Endothelial cell of umbilical vein (primary cell): ENCODE measurements around the gene NXT2. TPM values are rescaled to one million over a fixed set of nuclear protein-coding genes. Genes with fewer than 3 reads are reported as not detected.

ENCODE experiments used
- BruUV-seq: library from RNA; stranded (reverse); fragments of 400-500 nt; replicated peaks from 2 replicates; lab custom pipeline; 2021; lab: Mats Ljungman, UMichigan
- CTCF ChIA-PET: fragments of 300-600, 350-600 bp; sonication (Branson Sonifier 250); formaldehyde crosslinking; loops from one replicate; lab custom pipeline; 2021; ENCODE audit warnings: antibody characterized with exemption, inconsistent platforms; lab: Charles Lee
- POLR2A ChIA-PET: fragments of 300-600, 350-600 bp; sonication (Branson Sonifier 250); formaldehyde crosslinking; loops from one replicate; lab custom pipeline; 2021; ENCODE audit warnings: antibody characterized with exemption, inconsistent platforms; lab: Charles Lee
- DNase-seq: peaks from one replicate; pipeline ENCODE4 v3.0.0-alpha.2; 2011; ENCODE audit warnings: low read depth, low spot score
- FAIRE-seq: peaks from 2 replicates; lab custom pipeline; 2011; peaks lifted over from hg19 to GRCh38; lab: Jason Lieb, UNC
- H2AFZ ChIP-seq: 2 replicates; pipeline ENCODE4 v1.6.0; 2012; ENCODE audit warnings: low read depth, low read length, control low read depth, inconsistent platforms
- H3K27ac ChIP-seq: 2 replicates; pipeline ENCODE4 v1.5.1; 2011; ENCODE audit warnings: low read depth, mild to moderate bottlenecking, control low read depth, low read length, moderate library complexity; ENCODE audit not compliant: insufficient read depth
- H3K27me3 ChIP-seq, 2 experiments: 2 replicates each; pipeline versions ENCODE4 v1.6.0 to v1.6.1; 2011; ENCODE audit warnings: low read length in 2 of 2, mixed read lengths in 1 of 2; ENCODE audit not compliant: control insufficient read depth in 2 of 2, insufficient read depth in 2 of 2
- H3K36me3 ChIP-seq, 2 experiments: 2 replicates in 1 of 2; 3 replicates in 1 of 2; pipeline ENCODE4 v1.5.1; 2011; ENCODE audit warnings: low read length in 2 of 2, mild to moderate bottlenecking in 1 of 2, moderate library complexity in 1 of 2; ENCODE audit not compliant: control insufficient read depth in 2 of 2, insufficient read depth in 2 of 2; ENCODE audit errors: extremely low read depth in 1 of 2
- H3K4me1 ChIP-seq: 3 replicates; pipeline ENCODE4 v1.5.1; 2011; ENCODE audit warnings: mild to moderate bottlenecking, low read length; ENCODE audit not compliant: control insufficient read depth, insufficient read depth; ENCODE audit errors: extremely low read depth
- H3K4me2 ChIP-seq: 2 replicates; pipeline ENCODE4 v1.6.1; 2011; ENCODE audit warnings: low read length, control low read depth, mixed read lengths; ENCODE audit not compliant: insufficient read depth
- H3K4me3 ChIP-seq, 3 experiments: fragments of 200-600 bp in 1 of 3; sonication (generic), shearing (Covaris generic) in 1 of 3; replicated peaks in 1 of 3; 2 replicates each; pipeline ENCODE4 v1.5.1; 2011 to 2016; ENCODE audit warnings: control low read depth in 3 of 3, low read length in 3 of 3, mild to moderate bottlenecking in 2 of 3, inconsistent platforms in 1 of 3, low read depth in 1 of 3, moderate library complexity in 1 of 3; ENCODE audit not compliant: insufficient read depth in 1 of 3
- H3K79me2 ChIP-seq: 2 replicates; pipeline ENCODE4 v1.6.0; 2012; ENCODE audit warnings: low read length, inconsistent platforms; ENCODE audit not compliant: control insufficient read depth, insufficient read depth
- H3K9ac ChIP-seq: replicated peaks from 2 replicates; pipeline ENCODE3; 2011; ENCODE audit warnings: low read length, control low read depth; ENCODE audit not compliant: insufficient read depth; ENCODE audit errors: extremely low read depth
- H3K9me1 ChIP-seq: replicated peaks from 3 replicates; pipeline ENCODE4 v1.6.0; 2011; ENCODE audit warnings: mild to moderate bottlenecking, low read length; ENCODE audit not compliant: control insufficient read depth, insufficient read depth; ENCODE audit errors: extremely low read depth
- H3K9me3 ChIP-seq: replicated peaks from 2 replicates; pipeline ENCODE4 v1.5.1; 2012; ENCODE audit warnings: low read length, inconsistent platforms; ENCODE audit not compliant: control insufficient read depth, insufficient read depth
- H4K20me1 ChIP-seq: replicated peaks from 2 replicates; pipeline ENCODE3; 2011; ENCODE audit warnings: mild to moderate bottlenecking, low read length; ENCODE audit not compliant: control insufficient read depth, insufficient read depth; ENCODE audit errors: extremely low read depth
- EZH2 ChIP-seq: IDR thresholded peaks from 2 replicates; pipeline ENCODE4 v1.6.1; 2012; ENCODE audit warnings: borderline replicate concordance, low read depth, mild to moderate bottlenecking, moderate library complexity, low read length, inconsistent platforms; ENCODE audit not compliant: severe bottlenecking
- FOS ChIP-seq: IDR thresholded peaks from 2 replicates; pipeline ENCODE4 v1.6.1; 2011; ENCODE audit warnings: mild to moderate bottlenecking, low read length, moderate library complexity, borderline replicate concordance; ENCODE audit not compliant: insufficient read depth
- GATA2 ChIP-seq: IDR thresholded peaks from 2 replicates; pipeline ENCODE4 v1.7.0; 2011; ENCODE audit warnings: low read depth, mild to moderate bottlenecking, moderate library complexity, mixed read lengths, low read length; ENCODE audit not compliant: insufficient read length, insufficient read depth
- JUN ChIP-seq: IDR thresholded peaks from 2 replicates; pipeline ENCODE4 v1.6.1; 2011; ENCODE audit warnings: borderline replicate concordance, low read depth; ENCODE audit not compliant: insufficient read length, insufficient read depth
- MYC ChIP-seq: IDR thresholded peaks from one replicate; pipeline ENCODE4 v1.6.1; 2011; ENCODE audit warnings: mild to moderate bottlenecking, low read depth, low read length
- POLR2A ChIP-seq: IDR thresholded peaks from 2 replicates; pipeline ENCODE4 v1.6.1; 2012; ENCODE audit warnings: low read depth, mild to moderate bottlenecking, control low read depth, low read length
- POLR2AphosphoS5 ChIP-seq: IDR thresholded peaks from 2 replicates; pipeline ENCODE4 v1.6.1; 2012; ENCODE audit warnings: low read depth, mild to moderate bottlenecking, control low read depth, low read length, moderate library complexity; ENCODE audit not compliant: insufficient read depth
- dilution Hi-C: fragments of 300-500 bp; cut with MboI; formaldehyde crosslinking; loops from one replicate; pipeline ENCODE4 v1.15.0; 2019; ENCODE audit warnings: low sequenced_read_pairs; ENCODE audit not compliant: extremely low pct_ligation_motif_present
- intact Hi-C: fragments of 100-400 bp; cut with micrococcal nuclease; formaldehyde crosslinking; loops from one replicate; pipeline ENCODE4 v1.10.0; 2022
- polyA plus RNA-seq, 4 experiments: library from polyadenylated mRNA; depleted of rRNA in 3 of 4; stranded (reverse) in 3 of 4; unstranded in 1 of 4; fragments of >200 nt; gene quantifications; 2 replicates each; pipeline versions ENCODE4 v1.2.1 to v1.2.3, GENCODE V29; 2011 to 2012; ENCODE audit warnings: missing spikeins in 1 of 4
- total RNA-seq: library from RNA; stranded (reverse); gene quantifications from 2 replicates; pipeline ENCODE4 v1.2.3, GENCODE V29; 2021
- TF ChIP-seq, protein P1 (sequence below): IDR thresholded peaks from 2 replicates; pipeline ENCODE4 v1.6.1; 2011; ENCODE audit not compliant: insufficient read depth, insufficient read length
- TF ChIP-seq, protein P2 (sequence below), 2 donors: IDR thresholded peaks; 1 replicate in 1 of 2; 2 replicates in 1 of 2; pipeline ENCODE4 v1.5.1; 2011; ENCODE audit warnings: low read length in 2 of 2, mild to moderate bottlenecking in 2 of 2, moderate library complexity in 2 of 2, control low read depth in 1 of 2, inconsistent platforms in 1 of 2, low read depth in 1 of 2; ENCODE audit not compliant: insufficient read depth in 1 of 2; ENCODE audit errors: extremely low read depth in 1 of 2

Gene NXT2
- total and polyA plus RNA-seq, 2 donors (not counting 3 experiments of a cell fraction or from before 2014, with no cell fraction given): 2.2 to 3.8 TPM

DNA sequence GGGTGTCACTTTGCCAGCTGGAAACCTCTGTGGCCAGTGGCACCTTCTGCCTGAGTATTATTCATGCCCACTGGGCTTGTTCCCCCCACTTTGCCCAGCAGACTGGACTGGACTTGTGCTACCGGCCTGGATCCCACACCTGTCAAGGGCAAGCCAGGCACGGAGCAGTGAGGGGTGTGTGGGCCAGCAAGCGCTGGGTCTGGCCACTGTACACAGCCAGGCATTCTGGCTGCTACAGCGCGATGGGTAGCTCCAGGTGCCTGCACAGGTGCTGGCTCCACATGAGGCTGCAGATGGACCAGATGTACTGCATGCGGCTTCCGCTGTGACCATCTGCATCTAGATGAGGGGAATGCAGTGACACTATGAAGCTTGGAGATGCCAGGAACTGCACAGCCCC lies 48.8 kb downstream of the NXT2 start:
- TF ChIP-seq JUN (no peak), FOS (no peak), EZH2 (no peak), POLR2A (no peak), POLR2AphosphoS5 (no peak), GATA2 (no peak), MYC (no peak)
- TF ChIP-seq, protein P1, sequence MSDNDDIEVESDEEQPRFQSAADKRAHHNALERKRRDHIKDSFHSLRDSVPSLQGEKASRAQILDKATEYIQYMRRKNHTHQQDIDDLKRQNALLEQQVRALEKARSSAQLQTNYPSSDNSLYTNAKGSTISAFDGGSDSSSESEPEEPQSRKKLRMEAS: no peak
- TF ChIP-seq, protein P2, sequence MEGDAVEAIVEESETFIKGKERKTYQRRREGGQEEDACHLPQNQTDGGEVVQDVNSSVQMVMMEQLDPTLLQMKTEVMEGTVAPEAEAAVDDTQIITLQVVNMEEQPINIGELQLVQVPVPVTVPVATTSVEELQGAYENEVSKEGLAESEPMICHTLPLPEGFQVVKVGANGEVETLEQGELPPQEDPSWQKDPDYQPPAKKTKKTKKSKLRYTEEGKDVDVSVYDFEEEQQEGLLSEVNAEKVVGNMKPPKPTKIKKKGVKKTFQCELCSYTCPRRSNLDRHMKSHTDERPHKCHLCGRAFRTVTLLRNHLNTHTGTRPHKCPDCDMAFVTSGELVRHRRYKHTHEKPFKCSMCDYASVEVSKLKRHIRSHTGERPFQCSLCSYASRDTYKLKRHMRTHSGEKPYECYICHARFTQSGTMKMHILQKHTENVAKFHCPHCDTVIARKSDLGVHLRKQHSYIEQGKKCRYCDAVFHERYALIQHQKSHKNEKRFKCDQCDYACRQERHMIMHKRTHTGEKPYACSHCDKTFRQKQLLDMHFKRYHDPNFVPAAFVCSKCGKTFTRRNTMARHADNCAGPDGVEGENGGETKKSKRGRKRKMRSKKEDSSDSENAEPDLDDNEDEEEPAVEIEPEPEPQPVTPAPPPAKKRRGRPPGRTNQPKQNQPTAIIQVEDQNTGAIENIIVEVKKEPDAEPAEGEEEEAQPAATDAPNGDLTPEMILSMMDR (IDR thresholded peaks at IDR 0.05; ENCODE audit: extremely low read depth in 1 of 2, insufficient read depth in 1 of 2, low read depth in 1 of 2, low read length in 2 of 2): no peak
- BruUV-seq: no TSS peak
- Histone ChIP-seq H3K4me1 (no peaks in the 10 kb centered on the region), H3K4me2 (no peak overlapping the region), H3K4me3 (no peak overlapping the region), H3K36me3 (no peaks in the 10 kb centered on the region), H4K20me1 (no peaks in the 10 kb centered on the region), H3K9me1 (no peaks in the 10 kb centered on the region), H3K79me2 (no peaks in the 10 kb centered on the region), H3K27ac (no peak overlapping the region), H2AFZ (no peak overlapping the region), H3K9ac (no peak overlapping the region), H3K9me3 (no peaks in the 10 kb centered on the region), H3K27me3 (peaks cover 0 to 3% of the 10 kb centered on the region in 2 experiments)
- DNase-seq (no peak), FAIRE-seq (no peak)
- CTCF ChIA-PET: no interaction called here
- POLR2A ChIA-PET: no interaction called here
- dilution Hi-C loops: no loop called here
- intact Hi-C loops: no loop called here
